ENCODE results near the gene TMPRSS12.

GRCh38 chr12:50806176-50806575, 36.5 kb upstream of the TMPRSS12 start:
- TF ChIP-seq POLR2AphosphoS5 (IDR thresholded peaks at IDR 0.05) = no peak
- TF ChIP-seq POLR2A (IDR thresholded peaks at IDR 0.05) = no peak

Data from spleen (tissue), 3 donors.